22Rv1 (cell line): Measurements from ENCODE around the gene CDK14.

ENCODE experiments used
- ZFX ChIP-seq: fragments of 450-650 bp; IDR thresholded peaks from 2 replicates; pipeline ENCODE4 v1.6.1; 2017; ENCODE audit warnings: antibody characterized with exemption, borderline replicate concordance
- TF ChIP-seq, protein P1 (sequence below): fragments of 450-650 bp; IDR thresholded peaks from 2 replicates; pipeline ENCODE4 v1.5.1; 2017; ENCODE audit warnings: mild to moderate bottlenecking

DNA sequence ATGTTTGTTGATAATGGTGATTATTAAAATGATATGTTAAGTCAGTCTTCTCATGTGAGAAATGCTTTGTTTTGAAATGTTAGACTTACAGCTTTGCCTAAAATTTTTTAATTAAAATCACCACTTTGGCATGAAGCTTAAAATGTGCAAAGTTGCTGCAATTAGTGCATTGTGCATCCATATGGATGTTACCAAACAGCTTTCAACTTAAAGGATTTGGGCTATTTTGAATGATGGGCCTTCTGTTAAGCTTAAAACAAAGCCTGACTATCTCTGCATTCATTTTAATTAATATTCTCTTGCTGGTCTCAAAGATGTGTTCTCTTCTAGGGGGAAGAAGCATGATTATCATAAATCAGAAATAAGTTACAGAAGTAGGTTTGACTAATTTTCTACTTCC lies 603.5 kb downstream of the CDK14 start:
- TF ChIP-seq, protein P1, sequence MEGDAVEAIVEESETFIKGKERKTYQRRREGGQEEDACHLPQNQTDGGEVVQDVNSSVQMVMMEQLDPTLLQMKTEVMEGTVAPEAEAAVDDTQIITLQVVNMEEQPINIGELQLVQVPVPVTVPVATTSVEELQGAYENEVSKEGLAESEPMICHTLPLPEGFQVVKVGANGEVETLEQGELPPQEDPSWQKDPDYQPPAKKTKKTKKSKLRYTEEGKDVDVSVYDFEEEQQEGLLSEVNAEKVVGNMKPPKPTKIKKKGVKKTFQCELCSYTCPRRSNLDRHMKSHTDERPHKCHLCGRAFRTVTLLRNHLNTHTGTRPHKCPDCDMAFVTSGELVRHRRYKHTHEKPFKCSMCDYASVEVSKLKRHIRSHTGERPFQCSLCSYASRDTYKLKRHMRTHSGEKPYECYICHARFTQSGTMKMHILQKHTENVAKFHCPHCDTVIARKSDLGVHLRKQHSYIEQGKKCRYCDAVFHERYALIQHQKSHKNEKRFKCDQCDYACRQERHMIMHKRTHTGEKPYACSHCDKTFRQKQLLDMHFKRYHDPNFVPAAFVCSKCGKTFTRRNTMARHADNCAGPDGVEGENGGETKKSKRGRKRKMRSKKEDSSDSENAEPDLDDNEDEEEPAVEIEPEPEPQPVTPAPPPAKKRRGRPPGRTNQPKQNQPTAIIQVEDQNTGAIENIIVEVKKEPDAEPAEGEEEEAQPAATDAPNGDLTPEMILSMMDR, result no peak
- TF ChIP-seq ZFX, result no peak
